ENCODE measurements around the gene COG8. TPM values are rescaled to one million over a fixed set of nuclear protein-coding genes. Genes with fewer than 3 reads are reported as not detected.

COG8 gene
- total and polyA plus RNA-seq, 2 experiments from 2014 or later = 21.4 to 79.9 TPM

GRCh38 chr16:69329369-69330285 is 9.7 kb downstream of the COG8 start:
- Histone ChIP-seq H3K27me3 (ENCODE audit: insufficient read depth) (no peaks in the 10 kb centered on the region), H3K27ac (ENCODE audit: low read depth) (no peak overlapping the region), H3K9me2 (ENCODE audit: insufficient read depth) (no peaks in the 10 kb centered on the region), H2AFZ (no peak overlapping the region), H3K4me1 (ENCODE audit: insufficient read depth) (peaks cover 21% of the 10 kb centered on the region), H3K4me2 (peak overlapping the region; percentile 95), H3F3A (replicated peaks; ENCODE audit: low read depth) (peaks cover 44% of the 10 kb centered on the region), H4K20me1 (replicated peaks; ENCODE audit: insufficient read depth) (peaks cover 50% of the 10 kb centered on the region), H3K4me3 (peak overlapping the region; percentile 90), H3K79me2 (replicated peaks; ENCODE audit: insufficient read depth) (peaks cover 71% of the 10 kb centered on the region), H3K36me3 (ENCODE audit: insufficient read depth) (peaks cover 20% of the 10 kb centered on the region)
- Mint-ChIP-seq H3K36me3 (ENCODE audit: low read depth) (peaks cover 81% of the 10 kb centered on the region), H3K4me1 (peaks cover 18% of the 10 kb centered on the region), H3K27ac (peak overlapping the region; percentile 90), H3K27me3 (ENCODE audit: insufficient read depth, low read depth, poor library complexity) (peaks cover 17% of the 10 kb centered on the region), H3K9me3 (0 out of 3 replicates have a peak, but pooled peaks cover 4% of the 10 kb centered on the region), H3K4me3 (peak overlapping the region; percentile 90)
- DNase-seq (ENCODE audit: low spot score) (peak; percentile 45), ATAC-seq (peak; percentile 9)
- TF ChIP-seq REST (IDR thresholded peaks at IDR 0.05; ENCODE audit: unreplicated experiment) (no peak), NANOG (IDR thresholded peaks at IDR 0.05; ENCODE audit: borderline replicate concordance) (no peak), POLR2AphosphoS5 (IDR thresholded peaks at IDR 0.05; ENCODE audit: low read depth) (no peak; the same call in 1 of the 2 replicates), ZNF331 (CRISPR knock-in tag; IDR thresholded peaks at IDR 0.05; ENCODE audit: low read depth) (no peak), STAT1 (IDR thresholded peaks at IDR 0.05; ENCODE audit: unreplicated experiment) (no peak), ZNF462 (CRISPR knock-in tag; IDR thresholded peaks at IDR 0.05) (no peak), JUNB (IDR thresholded peaks at IDR 0.05; ENCODE audit: unreplicated experiment) (no peak), ZNF114 (CRISPR knock-in tag; IDR thresholded peaks at IDR 0.05) (no peak), CREB1 (CRISPR knock-in tag; IDR thresholded peaks at IDR 0.05; ENCODE audit: low read depth) (no peak), EZH2phosphoT487 (IDR thresholded peaks at IDR 0.05; ENCODE audit: unreplicated experiment) (no peak), CTCF (conservative IDR thresholded peaks at IDR 0.05; ENCODE audit: low read depth in 2 of 2) (no peak)

Measured in GM23338 (cell line).